CD14-positive monocyte (primary cell): ENCODE results near the gene WDR43. TPM values are rescaled to one million over a fixed set of nuclear protein-coding genes. Genes with fewer than 3 reads are reported as not detected.
A peak's percentile ranks its signal among the peaks of the same experiment; 100 is the strongest.

Experiments
- DNase-seq, 3 donors: peaks; one replicate each; pipeline ENCODE4 v3.0.0-alpha.2; 2011 to 2022
- H2AFZ ChIP-seq: 2 replicates; pipeline ENCODE4 v1.6.0; 2012; ENCODE audit warnings: mild to moderate bottlenecking, low read depth, low read length, inconsistent platforms; ENCODE audit not compliant: insufficient read depth, poor library complexity, severe bottlenecking
- H3K27ac ChIP-seq, 2 donors: 1 replicate in 1 of 2; 2 replicates in 1 of 2; pipeline ENCODE4 v1.5.1; 2012 to 2013; ENCODE audit warnings: low read length in 2 of 2, control low read depth in 1 of 2, inconsistent platforms in 1 of 2, low read depth in 1 of 2, mild to moderate bottlenecking in 1 of 2
- H3K27me3 ChIP-seq, 2 donors: one replicate each; pipeline versions ENCODE4 v1.6.0 to v1.6.1; 2011 to 2013; ENCODE audit warnings: low read length in 2 of 2; ENCODE audit not compliant: control insufficient read depth in 2 of 2, insufficient read depth in 2 of 2
- H3K36me3 ChIP-seq, 2 donors: replicated peaks in 1 of 2; 1 replicate in 1 of 2; 2 replicates in 1 of 2; pipeline versions ENCODE4 v1.5.1 to v1.6.1; 2012 to 2013; ENCODE audit warnings: low read length in 2 of 2, control low read depth in 1 of 2, inconsistent platforms in 1 of 2, mild to moderate bottlenecking in 1 of 2; ENCODE audit not compliant: insufficient read depth in 2 of 2, control insufficient read depth in 1 of 2
- H3K4me1 ChIP-seq, 2 donors: 1 replicate in 1 of 2; 2 replicates in 1 of 2; pipeline versions ENCODE4 v1.5.1 to v1.6.1; 2012 to 2013; ENCODE audit warnings: low read length in 2 of 2, control low read depth in 1 of 2, inconsistent platforms in 1 of 2, mild to moderate bottlenecking in 1 of 2, moderate library complexity in 1 of 2; ENCODE audit not compliant: insufficient read depth in 2 of 2, control insufficient read depth in 1 of 2
- H3K4me2 ChIP-seq: replicated peaks from 2 replicates; pipeline ENCODE3; 2012; ENCODE audit warnings: low read length, moderate library complexity, mild to moderate bottlenecking; ENCODE audit not compliant: poor library complexity, severe bottlenecking; ENCODE audit errors: extremely low read depth
- H3K4me3 ChIP-seq, 3 experiments: fragments of 200-600 bp in 1 of 3; sonication (generic) in 1 of 3; replicated peaks in 1 of 3; 1 replicate in 2 of 3; 2 replicates in 1 of 3; pipeline ENCODE4 v1.5.1; 2011 to 2013; ENCODE audit warnings: low read length in 3 of 3, mild to moderate bottlenecking in 3 of 3, control low read depth in 2 of 3, low read depth in 2 of 3, inconsistent platforms in 1 of 3, moderate library complexity in 1 of 3
- H3K79me2 ChIP-seq: 2 replicates; pipeline ENCODE4 v1.6.0; 2012; ENCODE audit warnings: mild to moderate bottlenecking, control low read depth, inconsistent platforms, low read length, moderate library complexity; ENCODE audit not compliant: insufficient read depth
- H3K9ac ChIP-seq: 2 replicates; pipeline ENCODE4 v1.6.0; 2017; ENCODE audit warnings: low read length, mild to moderate bottlenecking; ENCODE audit not compliant: insufficient read depth, poor library complexity, severe bottlenecking
- H3K9me3 ChIP-seq, 2 donors: replicated peaks in 1 of 2; 1 replicate in 1 of 2; 2 replicates in 1 of 2; pipeline versions ENCODE4 v1.5.1 to v1.6.1; 2012 to 2013; ENCODE audit warnings: low read length in 2 of 2, control low read depth in 1 of 2; ENCODE audit not compliant: control insufficient read depth in 1 of 2, insufficient read depth in 1 of 2
- H4K20me1 ChIP-seq: 2 replicates; pipeline ENCODE4 v1.6.0; 2012; ENCODE audit warnings: mild to moderate bottlenecking, low read length, control low read depth, moderate library complexity; ENCODE audit not compliant: insufficient read depth
- H3K27ac Mint-ChIP-seq, 7 donors: one replicate each; pipeline ENCODE4 v1.8.0; 2020; ENCODE audit warnings: mild to moderate bottlenecking in 7 of 7, mixed read lengths in 7 of 7, moderate library complexity in 6 of 7, inconsistent platforms in 2 of 7
- H3K27me3 Mint-ChIP-seq, 3 donors: one replicate each; pipeline ENCODE4 v1.8.0; 2021 to 2022; ENCODE audit warnings: low read depth in 3 of 3, mild to moderate bottlenecking in 3 of 3, mixed read lengths in 3 of 3, moderate library complexity in 3 of 3, inconsistent platforms in 1 of 3
- H3K36me3 Mint-ChIP-seq, 2 donors: one replicate each; pipeline ENCODE4 v1.8.0; 2020; ENCODE audit warnings: mixed read lengths in 2 of 2, inconsistent platforms in 1 of 2, mild to moderate bottlenecking in 1 of 2
- H3K4me1 Mint-ChIP-seq: one replicate; pipeline ENCODE4 v1.8.0; 2020; ENCODE audit warnings: mild to moderate bottlenecking, mixed read lengths
- H3K4me3 Mint-ChIP-seq, 2 donors: one replicate each; pipeline ENCODE4 v1.8.0; 2020; ENCODE audit warnings: mild to moderate bottlenecking in 2 of 2, mixed read lengths in 2 of 2, moderate library complexity in 1 of 2
- H3K9me3 Mint-ChIP-seq, 7 donors: one replicate each; pipeline ENCODE4 v1.8.0; 2020 to 2022; ENCODE audit warnings: mixed read lengths in 7 of 7, mild to moderate bottlenecking in 6 of 7, moderate library complexity in 6 of 7, inconsistent platforms in 2 of 7
- CTCF ChIP-seq: fragments of 200-600 bp; IDR thresholded peaks from one replicate; pipeline ENCODE4 v1.8.0; 2022; ENCODE audit warnings: antibody characterized with exemption, mild to moderate bottlenecking
- WGBS: methylation state at CpG from one replicate; pipeline ENCODE4 v1.1.5; 2013; ENCODE audit warnings: missing lambda C conversion rate; ENCODE audit not compliant: insufficient coverage; 5-methylcytosine and 5-hydroxymethylcytosine counted together
- intact Hi-C, 2 donors: fragments of 100-400 bp; cut with micrococcal nuclease; formaldehyde crosslinking; loops; one replicate each; pipeline versions ENCODE4 v1.15.0 to v1.15.1; 2023
- polyA plus RNA-seq, 3 donors: library from polyadenylated mRNA; depleted of rRNA in 1 of 3; unstranded in 2 of 3; stranded (reverse) in 1 of 3; fragments of 300-500 nt in 2 of 3; fragments of >200 nt in 1 of 3; fragmentation: Illumina TruSeq in 2 of 3; gene quantifications; 1 replicate in 2 of 3; 2 replicates in 1 of 3; pipeline ENCODE4 v1.2.3, GENCODE V29; 2012 to 2021

The WDR43 gene
- polyA plus RNA-seq, 3 donors = 12.2 to 19.2 (median 16.1) TPM

- Histone ChIP-seq H3K79me2 (peaks cover 40% of the 10 kb centered on the region), H2AFZ (peak overlapping the region; percentile 98), H3K4me1 (peaks cover 21 to 28% of the 10 kb centered on the region in 2 donors), H4K20me1 (no peaks in the 10 kb centered on the region), H3K9ac (peak overlapping the region; percentile 81), H3K36me3 (peaks cover 2 to 3% of the 10 kb centered on the region in 2 donors), H3K27ac (peak overlapping the region; percentile 69 to 94), H3K4me2 (peak overlapping the region; percentile 89), H3K27me3 (no peaks in the 10 kb centered on the region), H3K4me3 (peak overlapping the region; percentile 36 to 94 (median 77)), H3K9me3 (no peaks in the 10 kb centered on the region)
- intact Hi-C loops = no loop called here
- Mint-ChIP-seq H3K27me3 (peaks cover 0 to 3% (median 0%) of the 10 kb centered on the region in 3 donors), H3K27ac (peak overlapping the region; percentile 95 to 97 (median 96)), H3K4me3 (peak overlapping the region; percentile 96 to 98), H3K9me3 (no peaks in the 10 kb centered on the region), H3K4me1 (peaks cover 28% of the 10 kb centered on the region), H3K36me3 (peaks cover under 1 to 16% of the 10 kb centered on the region in 2 donors)
- peak in 2 of 3 donors; percentile 41 to 70 for DNase-seq
- TF ChIP-seq CTCF = no peak
- WGBS = under 1% methylated on average over 29 of the region's 29 CpGs
Measured at GRCh38 chr2:28869494-28870145, 24.8 kb upstream of the WDR43 start.

GRCh38 chr2:28870146-28870891, 24.1 kb upstream of the WDR43 start, which contains the start of gene TRMT61B:
Gene TRMT61B, minus strand, starts transcription at chr2:28870309. Its CDS starts 32 bp downstream, at chr2:28870277.
- H3K9ac ChIP-seq = peak within 1 kb of the TSS; percentile 81
- peaks cover 40% of the 10 kb centered on the region for H3K79me2 ChIP-seq
- Mint-ChIP-seq H3K27ac (peak within 1 kb of the TSS; percentile 95 to 97 (median 96)), H3K4me3 (peak within 1 kb of the TSS; percentile 96 to 98), H3K27me3 (peaks cover 2 to 5% (median 3%) of the 10 kb centered on the region in 3 donors), H3K9me3 (no peaks in the 10 kb centered on the region), H3K36me3 (peaks cover 0 to 14% of the 10 kb centered on the region in 2 donors), H3K4me1 (peaks cover 28% of the 10 kb centered on the region)
- H3K27ac ChIP-seq = peak within 1 kb of the TSS; percentile 69 to 94
- H3K27me3 ChIP-seq = peaks cover 0 to under 1% of the 10 kb centered on the region in 2 donors
- no peaks in the 10 kb centered on the region for H3K9me3 ChIP-seq
- WGBS = under 1% methylated on average over 50 of the region's 57 CpGs
- peak within 1 kb of the TSS; percentile 36 to 94 (median 77) for H3K4me3 ChIP-seq
- H2AFZ ChIP-seq = peak within 1 kb of the TSS; percentile 98
- DNase-seq = peak; percentile 96
- H3K4me1 ChIP-seq = peaks cover 21 to 28% of the 10 kb centered on the region in 2 donors
- peak within 1 kb of the TSS; percentile 89 for H3K4me2 ChIP-seq
- H4K20me1 ChIP-seq = no peaks in the 10 kb centered on the region
- TF ChIP-seq CTCF = no peak
- H3K36me3 ChIP-seq = peaks cover 0 to 3% of the 10 kb centered on the region in 2 donors
- intact Hi-C loops = no loop called here
